HL-60 (cell line): Measurements from ENCODE around the gene CALHM1.

Experiments
- DNase-seq, 2 experiments: peaks; one replicate each; pipeline ENCODE4 v3.0.0-alpha.2; 2010 to 2020; ENCODE audit warnings: low read depth in 1 of 2, low spot score in 1 of 2
- H3K27ac ChIP-seq: fragments of 250-450 bp; sonication (Bioruptor Pico); replicated peaks from 2 replicates; pipeline ENCODE4 v1.5.1; 2020; ENCODE audit warnings: mild to moderate bottlenecking, moderate library complexity
- H3K27me3 ChIP-seq: fragments of 250-450 bp; sonication (Bioruptor Pico); 2 replicates; pipeline ENCODE4 v1.5.1; 2021; ENCODE audit warnings: mild to moderate bottlenecking, moderate library complexity; ENCODE audit not compliant: insufficient read depth, poor library complexity, severe bottlenecking
- H3K4me3 ChIP-seq: replicated peaks from 2 replicates; pipeline ENCODE4 v1.5.1; 2011; ENCODE audit warnings: mild to moderate bottlenecking, control low read depth, low read length; ENCODE audit not compliant: insufficient read depth
- CTCF ChIP-seq: IDR thresholded peaks from one replicate; pipeline ENCODE4 v1.5.1; 2011; ENCODE audit warnings: low read length, control low read depth, inconsistent platforms; ENCODE audit not compliant: insufficient read depth
- GABPA ChIP-seq: IDR thresholded peaks from 2 replicates; pipeline ENCODE4 v1.6.1; 2012; ENCODE audit warnings: low read depth
- POLR2AphosphoS5 ChIP-seq: IDR thresholded peaks from 2 replicates; pipeline ENCODE4 v1.6.1; 2012; ENCODE audit warnings: low read depth
- REST ChIP-seq: IDR thresholded peaks from 2 replicates; pipeline ENCODE4 v1.6.1; 2012; ENCODE audit warnings: low read depth; ENCODE audit not compliant: insufficient replicate concordance
- SPI1 ChIP-seq: IDR thresholded peaks from 2 replicates; pipeline ENCODE4 v1.6.1; 2012; ENCODE audit warnings: low read depth, mild to moderate bottlenecking, borderline replicate concordance

Gene CALHM1

GRCh38 chr10:103479135-103479534 lies 20.4 kb upstream of the CALHM1 start, which contains the start of gene CALHM3:
Gene CALHM3 (minus strand): TSS chr10:103479240. CDS start chr10:103479032, 208 bp downstream.
- TF ChIP-seq CTCF (no peak), SPI1 (no peak), GABPA (no peak), REST (no peak), POLR2AphosphoS5 (no peak)
- no peak within 1 kb of the TSS for H3K4me3 ChIP-seq
- DNase-seq, result no peak
- no peak within 1 kb of the TSS for H3K27ac ChIP-seq
- no peaks in the 10 kb centered on the region for H3K27me3 ChIP-seq

GRCh38 chr10:103478671-103479070 lies 20.0 kb upstream of the CALHM1 start:
- no peak overlapping the region for H3K4me3 ChIP-seq
- H3K27ac ChIP-seq, result no peak overlapping the region
- no peak for DNase-seq

More at GRCh38 chr10:103478671-103479070, 20.0 kb upstream of the CALHM1 start:
- H3K27me3 ChIP-seq, result no peaks in the 10 kb centered on the region
- TF ChIP-seq CTCF (no peak), SPI1 (no peak), GABPA (no peak), POLR2AphosphoS5 (no peak), REST (no peak)
